ENCODE data around the gene NOD1. TPM values are rescaled to one million over a fixed set of nuclear protein-coding genes. Genes with fewer than 3 reads are reported as not detected.

Gene NOD1
- total and polyA plus RNA-seq, 2 of the 13 experiments (the other 11 are each of a cell fraction or from before 2014, with no cell fraction given): 1.7 to 2.9 TPM

DNA sequence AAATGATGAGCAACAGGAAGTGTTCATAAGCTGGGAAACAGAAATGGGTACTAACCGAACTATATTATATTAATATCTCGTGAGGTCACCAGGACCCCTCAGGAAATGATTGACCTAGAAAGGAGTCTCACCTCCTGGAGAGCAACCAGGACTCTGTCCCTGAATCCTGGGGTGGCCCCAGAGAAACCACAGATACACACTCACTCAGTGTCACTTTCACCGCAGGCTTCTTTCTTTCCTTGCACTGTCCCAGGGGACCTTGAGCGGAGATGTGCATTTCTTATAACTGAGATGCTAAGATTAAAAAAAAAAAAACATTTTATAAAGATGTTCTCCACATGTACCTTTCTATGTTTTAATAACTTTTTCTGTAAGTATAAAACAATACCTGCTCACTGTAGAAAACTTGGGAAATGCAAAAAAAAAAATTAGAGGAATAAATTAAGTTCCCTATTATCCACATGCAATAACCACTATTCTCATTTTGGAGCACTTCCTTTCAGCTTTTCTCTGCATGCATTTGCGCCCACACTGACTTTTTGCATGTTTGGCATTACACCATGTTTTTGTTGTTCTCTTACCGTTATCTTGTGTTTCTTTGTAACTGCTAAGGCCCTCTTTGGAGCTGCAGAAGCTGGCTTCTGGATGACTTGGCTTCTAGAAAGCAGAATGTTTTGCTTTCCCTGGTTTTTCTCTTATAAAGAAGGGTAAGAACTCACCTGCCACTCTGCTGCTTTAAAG lies 15.0 kb downstream of the NOD1 start (continued):
- TF ChIP-seq RERE (CRISPR knock-in tag; IDR thresholded peaks at IDR 0.05; ENCODE audit: low read depth): no peak
- no peak for TF ChIP-seq ZFP37 (CRISPR knock-in tag; IDR thresholded peaks at IDR 0.05; ENCODE audit: borderline replicate concordance)
- TF ChIP-seq, protein P1, sequence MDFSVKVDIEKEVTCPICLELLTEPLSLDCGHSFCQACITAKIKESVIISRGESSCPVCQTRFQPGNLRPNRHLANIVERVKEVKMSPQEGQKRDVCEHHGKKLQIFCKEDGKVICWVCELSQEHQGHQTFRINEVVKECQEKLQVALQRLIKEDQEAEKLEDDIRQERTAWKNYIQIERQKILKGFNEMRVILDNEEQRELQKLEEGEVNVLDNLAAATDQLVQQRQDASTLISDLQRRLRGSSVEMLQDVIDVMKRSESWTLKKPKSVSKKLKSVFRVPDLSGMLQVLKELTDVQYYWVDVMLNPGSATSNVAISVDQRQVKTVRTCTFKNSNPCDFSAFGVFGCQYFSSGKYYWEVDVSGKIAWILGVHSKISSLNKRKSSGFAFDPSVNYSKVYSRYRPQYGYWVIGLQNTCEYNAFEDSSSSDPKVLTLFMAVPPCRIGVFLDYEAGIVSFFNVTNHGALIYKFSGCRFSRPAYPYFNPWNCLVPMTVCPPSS (IDR thresholded peaks at IDR 0.05): no peak
- no peak for TF ChIP-seq JUN (CRISPR knock-in tag; IDR thresholded peaks at IDR 0.05)

DNA sequence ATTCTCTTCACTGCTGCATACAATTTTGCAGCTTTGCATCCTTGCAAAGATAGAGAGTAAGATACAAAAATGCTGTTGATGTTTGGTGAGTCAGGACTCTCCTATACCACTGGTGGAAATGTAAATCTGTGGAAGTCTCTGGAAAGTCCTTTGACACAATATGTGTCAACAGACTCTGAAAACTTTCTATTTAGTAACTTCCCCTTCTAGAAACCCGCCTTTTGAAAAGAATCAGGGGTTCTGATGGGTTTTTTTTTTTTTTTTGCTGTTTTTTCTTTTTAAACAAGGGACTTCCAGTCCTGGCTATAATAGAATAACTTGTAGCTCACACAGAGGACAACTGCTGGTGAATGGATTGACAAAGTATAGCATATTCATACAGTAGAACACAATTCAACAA lies 16.4 kb downstream of the NOD1 start:
- ATAC-seq: no peak
- in situ Hi-C loops (cut with HindIII; ENCODE audit: extremely low pct_ligation_motif_present, low pct_unique_long_range_greater_than_20kb): no loop called here
- no peak for FAIRE-seq
- TF ChIP-seq PAX8 (CRISPR knock-in tag; IDR thresholded peaks at IDR 0.05; ENCODE audit: borderline replicate concordance) (no peak), CHD2 (IDR thresholded peaks at IDR 0.05; ENCODE audit: low read depth, low read length) (no peak), ZNF670 (CRISPR knock-in tag; IDR thresholded peaks at IDR 0.05; ENCODE audit: borderline replicate concordance) (no peak), ZNF317 (CRISPR knock-in tag; IDR thresholded peaks at IDR 0.05) (no peak), SALL1 (CRISPR knock-in tag; IDR thresholded peaks at IDR 0.05) (no peak), GABPB1 (CRISPR knock-in tag; IDR thresholded peaks at IDR 0.05) (no peak), ZBTB2 (CRISPR knock-in tag; IDR thresholded peaks at IDR 0.05; ENCODE audit: low read depth) (no peak)
- TF ChIP-seq, protein P2, sequence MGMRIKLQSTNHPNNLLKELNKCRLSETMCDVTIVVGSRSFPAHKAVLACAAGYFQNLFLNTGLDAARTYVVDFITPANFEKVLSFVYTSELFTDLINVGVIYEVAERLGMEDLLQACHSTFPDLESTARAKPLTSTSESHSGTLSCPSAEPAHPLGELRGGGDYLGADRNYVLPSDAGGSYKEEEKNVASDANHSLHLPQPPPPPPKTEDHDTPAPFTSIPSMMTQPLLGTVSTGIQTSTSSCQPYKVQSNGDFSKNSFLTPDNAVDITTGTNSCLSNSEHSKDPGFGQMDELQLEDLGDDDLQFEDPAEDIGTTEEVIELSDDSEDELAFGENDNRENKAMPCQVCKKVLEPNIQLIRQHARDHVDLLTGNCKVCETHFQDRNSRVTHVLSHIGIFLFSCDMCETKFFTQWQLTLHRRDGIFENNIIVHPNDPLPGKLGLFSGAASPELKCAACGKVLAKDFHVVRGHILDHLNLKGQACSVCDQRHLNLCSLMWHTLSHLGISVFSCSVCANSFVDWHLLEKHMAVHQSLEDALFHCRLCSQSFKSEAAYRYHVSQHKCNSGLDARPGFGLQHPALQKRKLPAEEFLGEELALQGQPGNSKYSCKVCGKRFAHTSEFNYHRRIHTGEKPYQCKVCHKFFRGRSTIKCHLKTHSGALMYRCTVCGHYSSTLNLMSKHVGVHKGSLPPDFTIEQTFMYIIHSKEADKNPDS (CRISPR knock-in tag; IDR thresholded peaks at IDR 0.05): no peak

More for the DNA sequence above, 16.4 kb downstream of the NOD1 start:
- no peak overlapping the region for H2AFZ ChIP-seq (ENCODE audit: low read length)
- H3K4me3 ChIP-seq (replicated peaks in 1 of 3; ENCODE audit: insufficient read depth in 1 of 3, low read depth in 2 of 3, low read length in 3 of 3): no peak overlapping the region
- ChIA-PET CTCF (ENCODE audit: low intra/inter-chr PET ratio, low total read pairs) (no interaction called here), POLR2A (no interaction called here)
- H3K9me3 ChIP-seq (ENCODE audit: low read length): no peaks in the 10 kb centered on the region
- intact Hi-C loops (cut with micrococcal nuclease; ENCODE audit: unreplicated experiment): no loop called here
- H3K27ac ChIP-seq (ENCODE audit: extremely low read length, insufficient read depth, low read length): no peak overlapping the region
- H3K9ac ChIP-seq (ENCODE audit: insufficient read depth, low read depth, low read length): no peak overlapping the region
- no peaks in the 10 kb centered on the region for H3K36me3 ChIP-seq (replicated peaks in 1 of 2; ENCODE audit: control insufficient read depth in 1 of 2, insufficient read depth in 2 of 2, low read length in 2 of 2)
- no peaks in the 10 kb centered on the region for H3K27me3 ChIP-seq (ENCODE audit: control insufficient read depth in 1 of 2, insufficient read depth in 2 of 2, low read length in 2 of 2)
- DNase-seq (ENCODE audit: low spot score): no peak
- 97% methylated on average over 1 of the region's 1 CpG for WGBS (ENCODE audit: low lambda C conversion rate)
- H4K20me1 ChIP-seq (ENCODE audit: insufficient read depth, low read length): no peaks in the 10 kb centered on the region
- BruUV-seq (replicated peaks): no TSS peak
- H3K4me2 ChIP-seq (ENCODE audit: low read depth, low read length): no peak overlapping the region
- H3K4me1 ChIP-seq (ENCODE audit: insufficient read depth, low read length): peaks cover 32% of the 10 kb centered on the region
- H3K79me2 ChIP-seq (ENCODE audit: insufficient read depth, low read length): no peaks in the 10 kb centered on the region

Data from HepG2 (cell line).